H1 (cell line): ENCODE results near the gene ZFHX2. TPM values are rescaled to one million over a fixed set of nuclear protein-coding genes. Genes with fewer than 3 reads are reported as not detected.

ENCODE experiments used
- BACH1 ChIP-seq: IDR thresholded peaks from 2 replicates; pipeline ENCODE4 v1.6.1; 2012; ENCODE audit warnings: low read length, improper control_type of control experiment
- EP300 ChIP-seq, 2 experiments: IDR thresholded peaks; 1 replicate in 1 of 2; 2 replicates in 1 of 2; pipeline ENCODE4 v1.6.1; 2011 to 2012; ENCODE audit warnings: low read depth in 2 of 2, low read length in 2 of 2, mild to moderate bottlenecking in 2 of 2, borderline replicate concordance in 1 of 2, inconsistent platforms in 1 of 2, moderate library complexity in 1 of 2
- NRF1 ChIP-seq: IDR thresholded peaks from 2 replicates; pipeline ENCODE4 v1.6.1; 2011; ENCODE audit warnings: mild to moderate bottlenecking, low read depth, low read length, improper control_type of control experiment
- POLR2A ChIP-seq, 2 experiments: IDR thresholded peaks; 1 replicate in 1 of 2; 2 replicates in 1 of 2; pipeline ENCODE4 v1.6.1; 2011; ENCODE audit warnings: low read depth in 2 of 2, low read length in 2 of 2, mild to moderate bottlenecking in 2 of 2; ENCODE audit errors: control extremely low read depth in 1 of 2
- SRF ChIP-seq: IDR thresholded peaks from 2 replicates; pipeline ENCODE4 v1.6.1; 2011; ENCODE audit warnings: mild to moderate bottlenecking, low read depth, low read length, moderate library complexity
- SUZ12 ChIP-seq: fragments of 200-600 bp; sonication (generic); IDR thresholded peaks from 2 replicates; pipeline ENCODE4 v1.6.1; 2012; ENCODE audit warnings: mild to moderate bottlenecking, inconsistent platforms, low read length, moderate library complexity, mixed read lengths
- TAF7 ChIP-seq: optimal IDR thresholded peaks from 2 replicates; pipeline ENCODE3; 2011; ENCODE audit warnings: low read depth, mild to moderate bottlenecking, inconsistent platforms, low read length, moderate library complexity, borderline replicate concordance
- polyA plus RNA-seq, 7 experiments: library from polyadenylated mRNA; depleted of rRNA in 3 of 7; stranded (reverse) in 5 of 7; unstranded in 2 of 7; fragments of >200 nt in 5 of 7; fragments of 200-250 nt in 2 of 7; gene quantifications; 1 replicate in 5 of 7; 2 replicates in 1 of 7; 4 replicates in 1 of 7; pipeline versions ENCODE4 v1.2.1 to v1.2.3, GENCODE V29; 2011 to 2013; ENCODE audit warnings: missing spikeins in 2 of 7, mixed read lengths in 2 of 7
- total RNA-seq: library from RNA; stranded (reverse); fragmentation: NEBNext Ultra II Directional; extraction: Animal tissue kit (Norgen Biotek cat#: 25700); gene quantifications from 2 replicates; pipeline ENCODE4 v1.2.1, GENCODE V29; 2021
- TF ChIP-seq, protein P1 (sequence below): fragments of 300-600 bp; sonication (generic); IDR thresholded peaks from 2 replicates; pipeline ENCODE4 v1.7.1; 2012; ENCODE audit warnings: low read length, moderate library complexity, mild to moderate bottlenecking, inconsistent platforms; ENCODE audit not compliant: insufficient replicate concordance
- TF ChIP-seq, protein P2 (sequence below): IDR thresholded peaks from 2 replicates; pipeline ENCODE4 v1.6.1; 2011; ENCODE audit warnings: low read depth, mild to moderate bottlenecking, low read length; ENCODE audit not compliant: insufficient read depth

The ZFHX2 gene
- total and polyA plus RNA-seq, 2 of the 8 experiments (the other 6 are each of a cell fraction or from before 2014, with no cell fraction given): 2.7 to 27.0 TPM

DNA sequence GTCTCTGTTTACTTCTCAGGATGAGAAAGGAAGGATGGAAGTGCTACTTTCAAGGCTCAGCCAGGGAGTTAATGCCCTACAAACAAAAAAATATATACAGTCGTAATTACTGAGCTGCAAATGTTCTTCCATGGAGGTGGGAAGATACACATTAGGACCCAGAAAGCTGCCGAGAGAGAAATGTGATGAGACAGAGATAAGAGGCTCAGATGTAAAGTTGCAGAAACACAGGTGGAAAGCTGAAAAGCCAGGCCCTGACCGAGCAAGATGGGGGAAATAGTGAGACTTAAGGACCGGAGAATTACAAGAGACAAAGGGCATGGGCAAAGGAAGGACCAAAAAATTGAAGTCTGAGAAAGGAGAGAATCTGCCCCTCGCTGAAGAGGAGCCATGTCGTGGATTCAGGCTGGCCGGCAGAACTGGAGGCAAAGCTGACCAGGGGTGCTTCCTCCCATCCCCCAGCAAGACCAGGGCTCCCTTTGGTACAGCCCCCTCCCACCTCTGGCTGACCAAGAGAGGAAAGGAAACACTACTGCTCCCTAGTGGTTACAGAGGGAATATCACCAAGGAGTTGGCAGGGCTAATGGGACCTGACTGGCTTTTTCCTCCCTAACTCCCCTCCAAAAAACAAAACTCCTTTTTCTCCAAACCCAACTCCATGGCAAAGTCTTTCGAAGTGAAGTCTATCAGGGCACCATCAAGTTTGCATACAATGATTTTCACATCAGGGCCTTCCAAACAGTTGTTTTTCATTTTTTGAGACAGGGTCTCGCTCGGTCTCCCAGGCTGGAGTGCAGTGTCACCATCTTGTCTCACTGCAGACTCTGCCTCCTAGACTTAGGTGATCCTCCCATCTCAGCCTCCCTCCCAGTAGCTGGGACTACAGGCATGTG lies 12.1 kb downstream of the ZFHX2 start (continued):
- TF ChIP-seq SUZ12: no peak
- TF ChIP-seq BACH1: no peak
- TF ChIP-seq NRF1: no peak
- TF ChIP-seq POLR2A (IDR thresholded peaks at IDR 0.05; ENCODE audit: control extremely low read depth in 1 of 2, low read depth in 2 of 2, low read length in 2 of 2): peak; percentile 76 to 83
- TF ChIP-seq EP300 (IDR thresholded peaks at IDR 0.05; ENCODE audit: borderline replicate concordance in 1 of 2, low read depth in 2 of 2, low read length in 2 of 2): peak in 1 of 2 experiments; percentile 59; a peak in 1 of 3 replicates
- peak; percentile 52 for TF ChIP-seq TAF7
- TF ChIP-seq, protein P1, sequence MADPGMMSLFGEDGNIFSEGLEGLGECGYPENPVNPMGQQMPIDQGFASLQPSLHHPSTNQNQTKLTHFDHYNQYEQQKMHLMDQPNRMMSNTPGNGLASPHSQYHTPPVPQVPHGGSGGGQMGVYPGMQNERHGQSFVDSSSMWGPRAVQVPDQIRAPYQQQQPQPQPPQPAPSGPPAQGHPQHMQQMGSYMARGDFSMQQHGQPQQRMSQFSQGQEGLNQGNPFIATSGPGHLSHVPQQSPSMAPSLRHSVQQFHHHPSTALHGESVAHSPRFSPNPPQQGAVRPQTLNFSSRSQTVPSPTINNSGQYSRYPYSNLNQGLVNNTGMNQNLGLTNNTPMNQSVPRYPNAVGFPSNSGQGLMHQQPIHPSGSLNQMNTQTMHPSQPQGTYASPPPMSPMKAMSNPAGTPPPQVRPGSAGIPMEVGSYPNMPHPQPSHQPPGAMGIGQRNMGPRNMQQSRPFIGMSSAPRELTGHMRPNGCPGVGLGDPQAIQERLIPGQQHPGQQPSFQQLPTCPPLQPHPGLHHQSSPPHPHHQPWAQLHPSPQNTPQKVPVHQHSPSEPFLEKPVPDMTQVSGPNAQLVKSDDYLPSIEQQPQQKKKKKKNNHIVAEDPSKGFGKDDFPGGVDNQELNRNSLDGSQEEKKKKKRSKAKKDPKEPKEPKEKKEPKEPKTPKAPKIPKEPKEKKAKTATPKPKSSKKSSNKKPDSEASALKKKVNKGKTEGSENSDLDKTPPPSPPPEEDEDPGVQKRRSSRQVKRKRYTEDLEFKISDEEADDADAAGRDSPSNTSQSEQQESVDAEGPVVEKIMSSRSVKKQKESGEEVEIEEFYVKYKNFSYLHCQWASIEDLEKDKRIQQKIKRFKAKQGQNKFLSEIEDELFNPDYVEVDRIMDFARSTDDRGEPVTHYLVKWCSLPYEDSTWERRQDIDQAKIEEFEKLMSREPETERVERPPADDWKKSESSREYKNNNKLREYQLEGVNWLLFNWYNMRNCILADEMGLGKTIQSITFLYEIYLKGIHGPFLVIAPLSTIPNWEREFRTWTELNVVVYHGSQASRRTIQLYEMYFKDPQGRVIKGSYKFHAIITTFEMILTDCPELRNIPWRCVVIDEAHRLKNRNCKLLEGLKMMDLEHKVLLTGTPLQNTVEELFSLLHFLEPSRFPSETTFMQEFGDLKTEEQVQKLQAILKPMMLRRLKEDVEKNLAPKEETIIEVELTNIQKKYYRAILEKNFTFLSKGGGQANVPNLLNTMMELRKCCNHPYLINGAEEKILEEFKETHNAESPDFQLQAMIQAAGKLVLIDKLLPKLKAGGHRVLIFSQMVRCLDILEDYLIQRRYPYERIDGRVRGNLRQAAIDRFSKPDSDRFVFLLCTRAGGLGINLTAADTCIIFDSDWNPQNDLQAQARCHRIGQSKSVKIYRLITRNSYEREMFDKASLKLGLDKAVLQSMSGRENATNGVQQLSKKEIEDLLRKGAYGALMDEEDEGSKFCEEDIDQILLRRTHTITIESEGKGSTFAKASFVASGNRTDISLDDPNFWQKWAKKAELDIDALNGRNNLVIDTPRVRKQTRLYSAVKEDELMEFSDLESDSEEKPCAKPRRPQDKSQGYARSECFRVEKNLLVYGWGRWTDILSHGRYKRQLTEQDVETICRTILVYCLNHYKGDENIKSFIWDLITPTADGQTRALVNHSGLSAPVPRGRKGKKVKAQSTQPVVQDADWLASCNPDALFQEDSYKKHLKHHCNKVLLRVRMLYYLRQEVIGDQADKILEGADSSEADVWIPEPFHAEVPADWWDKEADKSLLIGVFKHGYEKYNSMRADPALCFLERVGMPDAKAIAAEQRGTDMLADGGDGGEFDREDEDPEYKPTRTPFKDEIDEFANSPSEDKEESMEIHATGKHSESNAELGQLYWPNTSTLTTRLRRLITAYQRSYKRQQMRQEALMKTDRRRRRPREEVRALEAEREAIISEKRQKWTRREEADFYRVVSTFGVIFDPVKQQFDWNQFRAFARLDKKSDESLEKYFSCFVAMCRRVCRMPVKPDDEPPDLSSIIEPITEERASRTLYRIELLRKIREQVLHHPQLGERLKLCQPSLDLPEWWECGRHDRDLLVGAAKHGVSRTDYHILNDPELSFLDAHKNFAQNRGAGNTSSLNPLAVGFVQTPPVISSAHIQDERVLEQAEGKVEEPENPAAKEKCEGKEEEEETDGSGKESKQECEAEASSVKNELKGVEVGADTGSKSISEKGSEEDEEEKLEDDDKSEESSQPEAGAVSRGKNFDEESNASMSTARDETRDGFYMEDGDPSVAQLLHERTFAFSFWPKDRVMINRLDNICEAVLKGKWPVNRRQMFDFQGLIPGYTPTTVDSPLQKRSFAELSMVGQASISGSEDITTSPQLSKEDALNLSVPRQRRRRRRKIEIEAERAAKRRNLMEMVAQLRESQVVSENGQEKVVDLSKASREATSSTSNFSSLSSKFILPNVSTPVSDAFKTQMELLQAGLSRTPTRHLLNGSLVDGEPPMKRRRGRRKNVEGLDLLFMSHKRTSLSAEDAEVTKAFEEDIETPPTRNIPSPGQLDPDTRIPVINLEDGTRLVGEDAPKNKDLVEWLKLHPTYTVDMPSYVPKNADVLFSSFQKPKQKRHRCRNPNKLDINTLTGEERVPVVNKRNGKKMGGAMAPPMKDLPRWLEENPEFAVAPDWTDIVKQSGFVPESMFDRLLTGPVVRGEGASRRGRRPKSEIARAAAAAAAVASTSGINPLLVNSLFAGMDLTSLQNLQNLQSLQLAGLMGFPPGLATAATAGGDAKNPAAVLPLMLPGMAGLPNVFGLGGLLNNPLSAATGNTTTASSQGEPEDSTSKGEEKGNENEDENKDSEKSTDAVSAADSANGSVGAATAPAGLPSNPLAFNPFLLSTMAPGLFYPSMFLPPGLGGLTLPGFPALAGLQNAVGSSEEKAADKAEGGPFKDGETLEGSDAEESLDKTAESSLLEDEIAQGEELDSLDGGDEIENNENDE: no peak
- TF ChIP-seq, protein P2, sequence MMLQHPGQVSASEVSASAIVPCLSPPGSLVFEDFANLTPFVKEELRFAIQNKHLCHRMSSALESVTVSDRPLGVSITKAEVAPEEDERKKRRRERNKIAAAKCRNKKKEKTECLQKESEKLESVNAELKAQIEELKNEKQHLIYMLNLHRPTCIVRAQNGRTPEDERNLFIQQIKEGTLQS: no peak
- TF ChIP-seq SRF: no peak
